ENCODE data around the gene TPRG1L.

TPRG1L gene

DNA sequence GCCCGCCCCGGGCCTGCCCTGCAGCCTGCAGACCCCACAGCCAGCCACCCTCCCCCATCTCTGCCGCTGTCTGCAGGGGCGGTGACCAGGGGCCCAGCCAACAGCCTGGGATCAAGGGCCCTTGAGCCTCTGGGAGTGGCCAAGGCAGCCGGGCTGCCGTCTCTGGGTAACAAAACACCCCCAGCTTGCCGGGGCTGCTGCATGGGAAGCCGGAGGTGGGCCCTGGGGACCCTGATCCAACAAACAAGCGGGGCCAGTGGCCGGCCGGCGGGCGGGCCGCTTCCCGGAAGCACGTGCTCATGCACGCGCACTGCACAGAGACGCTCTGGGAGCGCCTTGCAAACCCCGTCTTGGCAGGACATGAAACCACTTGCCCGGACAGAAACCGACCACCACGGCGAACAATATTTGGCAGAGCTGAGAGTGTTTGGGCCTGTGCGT is 26.7 kb upstream of the TPRG1L start:
- peaks cover 52 to 70% of the 10 kb centered on the region in 2 experiments for H3K27me3 ChIP-seq (ENCODE audit: control insufficient read depth in 1 of 2, insufficient read depth in 1 of 2, low read length in 2 of 2)
- H2BK120ac ChIP-seq (ENCODE audit: low read depth, low read length) = no peak overlapping the region
- whole genome bisulfite sequencing = 75% methylated on average over 26 of the region's 26 CpGs
- H3K27ac ChIP-seq (ENCODE audit: low read length, poor library complexity, severe bottlenecking) = no peak overlapping the region
- H3K79me1 ChIP-seq (replicated peaks; ENCODE audit: low read length, poor library complexity, severe bottlenecking) = no peaks in the 10 kb centered on the region
- H3K18ac ChIP-seq (ENCODE audit: low read depth in 1 of 2, low read length in 2 of 2) = no peak overlapping the region
- no peak overlapping the region for H3K9ac ChIP-seq (ENCODE audit: low read length)
- no peaks in the 10 kb centered on the region for H3K36me3 ChIP-seq (ENCODE audit: control insufficient read depth in 1 of 2, insufficient read depth in 2 of 2, low read depth in 1 of 2, low read length in 2 of 2)
- no peaks in the 10 kb centered on the region for H3K4me1 ChIP-seq (ENCODE audit: control insufficient read depth, insufficient read depth, low read depth, low read length)
- no peak for DNase-seq
- no peak overlapping the region for H2BK5ac ChIP-seq (ENCODE audit: low read depth, low read length, poor library complexity, severe bottlenecking)
- no peak overlapping the region for H2AFZ ChIP-seq (ENCODE audit: low read depth, low read length)
- no peak overlapping the region for H3K14ac ChIP-seq (ENCODE audit: low read length in 2 of 2)
- no peak overlapping the region for H3K23ac ChIP-seq (ENCODE audit: low read length in 2 of 2)
- no peak overlapping the region for H2BK12ac ChIP-seq (ENCODE audit: low read length in 2 of 2)
- no peak overlapping the region for H4K8ac ChIP-seq (ENCODE audit: low read length)
- H3K9me3 ChIP-seq (ENCODE audit: control insufficient read depth, low read length) = no peaks in the 10 kb centered on the region
- H4K91ac ChIP-seq (ENCODE audit: low read length) = no peak overlapping the region
- H3K4me2 ChIP-seq (ENCODE audit: low read length, poor library complexity, severe bottlenecking) = no peak overlapping the region
- H2AK5ac ChIP-seq (ENCODE audit: low read length, severe bottlenecking) = no peak overlapping the region
- H3K4me3 ChIP-seq (ENCODE audit: insufficient read depth in 1 of 2, low read depth in 1 of 2, low read length in 2 of 2) = no peak overlapping the region
- H2BK15ac ChIP-seq (ENCODE audit: low read depth, poor library complexity, severe bottlenecking) = no peak overlapping the region
- H3K4ac ChIP-seq (ENCODE audit: low read depth in 1 of 2, low read length in 2 of 2) = no peak overlapping the region

- Histone ChIP-seq H3K23ac (ENCODE audit: low read length in 2 of 2) (no peak overlapping the region), H3K4me3 (ENCODE audit: insufficient read depth in 1 of 2, low read depth in 1 of 2, low read length in 2 of 2) (no peak overlapping the region), H2BK120ac (ENCODE audit: low read depth, low read length) (no peak overlapping the region), H3K79me1 (replicated peaks; ENCODE audit: low read length, poor library complexity, severe bottlenecking) (no peaks in the 10 kb centered on the region), H3K36me3 (ENCODE audit: control insufficient read depth in 1 of 2, insufficient read depth in 2 of 2, low read depth in 1 of 2, low read length in 2 of 2) (no peaks in the 10 kb centered on the region), H3K27me3 (ENCODE audit: control insufficient read depth in 1 of 2, insufficient read depth in 1 of 2, low read length in 2 of 2) (peaks cover 52 to 69% of the 10 kb centered on the region in 2 experiments), H2AFZ (ENCODE audit: low read depth, low read length) (no peak overlapping the region), H3K4ac (ENCODE audit: low read depth in 1 of 2, low read length in 2 of 2) (no peak overlapping the region), H4K91ac (ENCODE audit: low read length) (no peak overlapping the region), H3K4me1 (ENCODE audit: control insufficient read depth, insufficient read depth, low read depth, low read length) (no peaks in the 10 kb centered on the region), H2BK12ac (ENCODE audit: low read length in 2 of 2) (no peak overlapping the region), H3K18ac (ENCODE audit: low read depth in 1 of 2, low read length in 2 of 2) (no peak overlapping the region), H2BK15ac (ENCODE audit: low read depth, poor library complexity, severe bottlenecking) (no peak overlapping the region), H3K9ac (ENCODE audit: low read length) (no peak overlapping the region), H3K14ac (ENCODE audit: low read length in 2 of 2) (no peak overlapping the region), H2AK5ac (ENCODE audit: low read length, severe bottlenecking) (no peak overlapping the region), H2BK5ac (ENCODE audit: low read depth, low read length, poor library complexity, severe bottlenecking) (no peak overlapping the region), H4K8ac (ENCODE audit: low read length) (no peak overlapping the region), H3K9me3 (ENCODE audit: control insufficient read depth, low read length) (no peaks in the 10 kb centered on the region), H3K27ac (ENCODE audit: low read length, poor library complexity, severe bottlenecking) (no peak overlapping the region), H3K4me2 (ENCODE audit: low read length, poor library complexity, severe bottlenecking) (no peak overlapping the region)
- DNase-seq = no peak
- WGBS = 69% methylated on average over 30 of the region's 30 CpGs
Measured at GRCh38 chr1:3598522-3599285, 26.1 kb upstream of the TPRG1L start.

DNA sequence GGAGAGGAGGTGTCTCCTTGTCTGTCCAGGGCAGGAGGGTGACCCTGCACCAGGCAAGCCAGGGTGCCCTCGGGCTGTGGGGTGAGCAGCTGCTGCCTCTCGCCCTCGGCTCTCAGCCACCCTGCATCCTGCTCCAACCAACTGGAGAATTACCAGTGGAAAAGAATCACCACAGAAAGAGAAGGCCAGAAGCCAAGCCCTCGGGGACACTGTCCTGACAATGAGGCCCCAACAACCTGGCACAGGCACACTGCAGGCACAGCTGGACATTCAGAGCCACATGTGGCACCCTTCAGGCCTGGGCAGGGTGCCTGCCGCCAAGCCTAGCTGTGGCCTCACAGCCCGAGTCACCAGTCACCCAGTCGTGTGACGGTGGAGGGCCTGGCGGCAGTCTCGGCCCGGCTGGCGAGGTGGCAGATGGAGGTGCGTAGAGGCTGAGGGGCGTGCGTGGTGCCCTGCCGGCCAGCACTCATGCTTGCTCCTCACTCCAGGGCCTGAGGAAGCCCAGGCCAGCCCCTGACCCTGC is 25.5 kb upstream of the TPRG1L start:
- no peaks in the 10 kb centered on the region for H3K9me3 ChIP-seq (ENCODE audit: control insufficient read depth, low read length)
- H3K4ac ChIP-seq (ENCODE audit: low read depth in 1 of 2, low read length in 2 of 2) = no peak overlapping the region
- H3K36me3 ChIP-seq (ENCODE audit: control insufficient read depth in 1 of 2, insufficient read depth in 2 of 2, low read depth in 1 of 2, low read length in 2 of 2) = no peaks in the 10 kb centered on the region
- H3K23ac ChIP-seq (ENCODE audit: low read length in 2 of 2) = no peak overlapping the region
- no peak overlapping the region for H3K18ac ChIP-seq (ENCODE audit: low read depth in 1 of 2, low read length in 2 of 2)
- DNase-seq = no peak
- 82% methylated on average over 16 of the region's 16 CpGs for WGBS
- H3K14ac ChIP-seq (ENCODE audit: low read length in 2 of 2) = no peak overlapping the region
- no peak overlapping the region for H2AFZ ChIP-seq (ENCODE audit: low read depth, low read length)
- no peak overlapping the region for H2BK12ac ChIP-seq (ENCODE audit: low read length in 2 of 2)
- H2AK5ac ChIP-seq (ENCODE audit: low read length, severe bottlenecking) = no peak overlapping the region
- H3K9ac ChIP-seq (ENCODE audit: low read length) = no peak overlapping the region
- no peak overlapping the region for H3K4me2 ChIP-seq (ENCODE audit: low read length, poor library complexity, severe bottlenecking)
- no peak overlapping the region for H4K8ac ChIP-seq (ENCODE audit: low read length)
- H2BK15ac ChIP-seq (ENCODE audit: low read depth, poor library complexity, severe bottlenecking) = no peak overlapping the region
- no peak overlapping the region for H3K27ac ChIP-seq (ENCODE audit: low read length, poor library complexity, severe bottlenecking)
- no peaks in the 10 kb centered on the region for H3K79me1 ChIP-seq (replicated peaks; ENCODE audit: low read length, poor library complexity, severe bottlenecking)
- H2BK120ac ChIP-seq (ENCODE audit: low read depth, low read length) = no peak overlapping the region
- no peaks in the 10 kb centered on the region for H3K4me1 ChIP-seq (ENCODE audit: control insufficient read depth, insufficient read depth, low read depth, low read length)
- no peak overlapping the region for H3K4me3 ChIP-seq (ENCODE audit: insufficient read depth in 1 of 2, low read depth in 1 of 2, low read length in 2 of 2)
- H2BK5ac ChIP-seq (ENCODE audit: low read depth, low read length, poor library complexity, severe bottlenecking) = no peak overlapping the region
- H4K91ac ChIP-seq (ENCODE audit: low read length) = no peak overlapping the region
- H3K27me3 ChIP-seq (ENCODE audit: control insufficient read depth in 1 of 2, insufficient read depth in 1 of 2, low read length in 2 of 2) = peaks cover 56 to 72% of the 10 kb centered on the region in 2 experiments

GRCh38 chr1:3599816-3600215 is 25.0 kb upstream of the TPRG1L start:
- H3K36me3 ChIP-seq (ENCODE audit: control insufficient read depth in 1 of 2, insufficient read depth in 2 of 2, low read depth in 1 of 2, low read length in 2 of 2) = peaks cover 0 to 3% of the 10 kb centered on the region in 2 experiments
- no peak overlapping the region for H3K14ac ChIP-seq (ENCODE audit: low read length in 2 of 2)
- no peaks in the 10 kb centered on the region for H3K9me3 ChIP-seq (ENCODE audit: control insufficient read depth, low read length)
- H3K9ac ChIP-seq (ENCODE audit: low read length) = no peak overlapping the region
- no peak overlapping the region for H2AK5ac ChIP-seq (ENCODE audit: low read length, severe bottlenecking)
- no peaks in the 10 kb centered on the region for H3K4me1 ChIP-seq (ENCODE audit: control insufficient read depth, insufficient read depth, low read depth, low read length)
- H2BK5ac ChIP-seq (ENCODE audit: low read depth, low read length, poor library complexity, severe bottlenecking) = no peak overlapping the region
- H3K4me3 ChIP-seq (ENCODE audit: insufficient read depth in 1 of 2, low read depth in 1 of 2, low read length in 2 of 2) = no peak overlapping the region
- H2BK12ac ChIP-seq (ENCODE audit: low read length in 2 of 2) = no peak overlapping the region
- no peak for DNase-seq
- H3K23ac ChIP-seq (ENCODE audit: low read length in 2 of 2) = no peak overlapping the region
- 79% methylated on average over 15 of the region's 15 CpGs for WGBS
- H3K18ac ChIP-seq (ENCODE audit: low read depth in 1 of 2, low read length in 2 of 2) = no peak overlapping the region
- no peak overlapping the region for H4K91ac ChIP-seq (ENCODE audit: low read length)
- H3K27ac ChIP-seq (ENCODE audit: low read length, poor library complexity, severe bottlenecking) = no peak overlapping the region
- H2AFZ ChIP-seq (ENCODE audit: low read depth, low read length) = no peak overlapping the region
- H2BK15ac ChIP-seq (ENCODE audit: low read depth, poor library complexity, severe bottlenecking) = no peak overlapping the region
- H3K4ac ChIP-seq (ENCODE audit: low read depth in 1 of 2, low read length in 2 of 2) = no peak overlapping the region
- no peak overlapping the region for H3K4me2 ChIP-seq (ENCODE audit: low read length, poor library complexity, severe bottlenecking)
- no peaks in the 10 kb centered on the region for H3K79me1 ChIP-seq (replicated peaks; ENCODE audit: low read length, poor library complexity, severe bottlenecking)
- H3K27me3 ChIP-seq (ENCODE audit: control insufficient read depth in 1 of 2, insufficient read depth in 1 of 2, low read length in 2 of 2) = peaks cover 61 to 71% of the 10 kb centered on the region in 2 experiments
- no peak overlapping the region for H2BK120ac ChIP-seq (ENCODE audit: low read depth, low read length)
- no peak overlapping the region for H4K8ac ChIP-seq (ENCODE audit: low read length)

Measured in mesenchymal stem cell (in vitro differentiated cells and primary cell).